ENCODE measurements around the gene CADPS. TPM values are rescaled to one million over a fixed set of nuclear protein-coding genes. Genes with fewer than 3 reads are reported as not detected.

The CADPS gene
- polyA plus RNA-seq, 2 of the 4 experiments (the other 2 are of a cell fraction) = not detected

DNA sequence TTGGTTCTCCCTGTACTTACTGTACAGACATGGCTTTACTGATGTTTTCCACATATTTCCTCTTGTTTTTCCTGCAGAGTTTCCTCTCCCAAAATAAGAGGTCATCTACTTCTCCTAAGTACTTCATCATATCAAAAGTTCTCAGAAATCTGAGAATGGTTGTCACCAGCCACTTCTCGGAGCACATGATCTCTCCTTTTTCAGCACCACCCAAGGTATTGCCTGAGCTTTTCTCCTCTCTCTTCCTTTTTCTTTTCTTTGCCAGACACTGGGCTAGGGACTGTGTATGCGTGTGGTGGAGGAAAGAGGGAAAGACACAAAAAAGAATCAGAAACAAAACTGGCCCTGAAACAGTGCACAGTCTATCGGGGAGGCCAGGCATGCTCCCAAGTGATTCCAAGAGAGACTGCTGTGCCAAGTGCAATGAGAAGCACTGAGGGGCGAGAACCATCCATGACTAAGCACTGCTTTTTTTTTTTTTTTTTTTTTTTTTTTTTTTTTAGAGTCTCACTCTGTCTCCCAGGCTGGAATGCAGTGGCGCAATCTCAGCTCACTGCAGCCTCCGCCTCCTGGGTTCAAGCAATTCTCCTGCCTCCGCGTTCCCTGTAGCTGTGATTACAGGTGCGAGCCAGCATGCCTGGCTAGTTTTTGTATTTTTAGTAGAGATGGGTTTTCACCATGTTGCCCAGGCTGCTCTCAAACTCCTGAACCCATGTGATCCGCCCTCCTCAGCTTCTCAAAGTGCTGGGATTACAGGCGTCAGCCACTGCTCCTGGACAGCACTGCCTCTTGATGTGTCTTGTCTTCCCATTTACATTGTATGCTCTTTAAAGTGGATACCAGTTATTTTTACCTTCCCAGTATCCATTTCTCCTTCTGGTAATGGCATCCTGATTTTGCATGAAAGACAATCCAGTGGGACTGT lies 307.9 kb downstream of the CADPS start (continued):
- no peak for TF ChIP-seq BHLHE40 (IDR thresholded peaks at IDR 0.05; ENCODE audit: low read depth, low read length)
- no peak for TF ChIP-seq ESRRA (IDR thresholded peaks at IDR 0.05; ENCODE audit: borderline replicate concordance, low read length)
- TF ChIP-seq POLR2AphosphoS2 (conservative IDR thresholded peaks at IDR 0.05; ENCODE audit: low read length) = no peak

DNA sequence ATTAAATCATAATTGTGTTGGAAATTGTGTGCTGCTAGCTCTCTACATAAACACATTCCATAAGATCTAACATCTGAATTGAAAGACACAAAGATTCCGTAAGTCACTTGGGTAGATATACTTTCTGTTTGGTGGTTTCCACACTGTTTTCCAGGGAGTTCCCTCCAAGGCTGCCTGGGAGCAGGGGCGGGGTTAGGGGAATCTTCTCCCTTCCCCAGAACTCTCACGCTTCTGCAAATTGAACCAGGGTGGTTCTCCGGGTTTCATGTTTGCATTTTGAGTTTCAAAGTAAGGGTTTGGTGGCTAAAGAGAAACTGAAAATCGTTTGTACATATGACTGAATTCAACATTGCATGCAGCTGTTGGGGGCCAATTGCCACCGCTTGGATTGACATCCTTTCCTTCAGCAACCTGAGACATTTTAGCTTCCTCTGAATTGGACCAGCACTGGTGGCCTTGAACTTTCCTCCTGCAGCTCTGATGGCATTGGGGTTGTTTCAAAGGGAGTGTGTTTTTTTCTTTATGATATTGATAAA lies 309.1 kb downstream of the CADPS start:
- ChIA-PET CTCF (no interaction called here), POLR2A (no interaction called here)
- no peaks in the 10 kb centered on the region for H3K4me1 ChIP-seq
- no peak overlapping the region for H3K4me3 ChIP-seq
- ATAC-seq = no peak
- no peaks in the 10 kb centered on the region for H3K9me3 ChIP-seq
- TF ChIP-seq GATA3 (IDR thresholded peaks at IDR 0.05; ENCODE audit: borderline replicate concordance) (no peak), EHF (CRISPR knock-in tag; IDR thresholded peaks at IDR 0.05) (no peak), HOXA7 (CRISPR knock-in tag; IDR thresholded peaks at IDR 0.05) (no peak), FOSB (CRISPR knock-in tag; IDR thresholded peaks at IDR 0.05) (no peak), ZSCAN20 (CRISPR knock-in tag; IDR thresholded peaks at IDR 0.05) (no peak), EHMT2 (IDR thresholded peaks at IDR 0.05; ENCODE audit: low read depth) (no peak), HDAC2 (IDR thresholded peaks at IDR 0.05) (no peak)
- TF ChIP-seq, protein P1, sequence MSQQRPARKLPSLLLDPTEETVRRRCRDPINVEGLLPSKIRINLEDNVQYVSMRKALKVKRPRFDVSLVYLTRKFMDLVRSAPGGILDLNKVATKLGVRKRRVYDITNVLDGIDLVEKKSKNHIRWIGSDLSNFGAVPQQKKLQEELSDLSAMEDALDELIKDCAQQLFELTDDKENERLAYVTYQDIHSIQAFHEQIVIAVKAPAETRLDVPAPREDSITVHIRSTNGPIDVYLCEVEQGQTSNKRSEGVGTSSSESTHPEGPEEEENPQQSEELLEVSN (IDR thresholded peaks at IDR 0.05; ENCODE audit: borderline replicate concordance, low read depth) = no peak
- no peak overlapping the region for H3K4me2 ChIP-seq
- WGBS (ENCODE audit: missing lambda C conversion rate) = 39% methylated on average over 5 of the region's 6 CpGs
- DNase-seq (ENCODE audit: low read depth in 1 of 2, low spot score in 1 of 2) = no peak
- no peak overlapping the region for H3K27ac ChIP-seq
- no peak for FAIRE-seq

DNA sequence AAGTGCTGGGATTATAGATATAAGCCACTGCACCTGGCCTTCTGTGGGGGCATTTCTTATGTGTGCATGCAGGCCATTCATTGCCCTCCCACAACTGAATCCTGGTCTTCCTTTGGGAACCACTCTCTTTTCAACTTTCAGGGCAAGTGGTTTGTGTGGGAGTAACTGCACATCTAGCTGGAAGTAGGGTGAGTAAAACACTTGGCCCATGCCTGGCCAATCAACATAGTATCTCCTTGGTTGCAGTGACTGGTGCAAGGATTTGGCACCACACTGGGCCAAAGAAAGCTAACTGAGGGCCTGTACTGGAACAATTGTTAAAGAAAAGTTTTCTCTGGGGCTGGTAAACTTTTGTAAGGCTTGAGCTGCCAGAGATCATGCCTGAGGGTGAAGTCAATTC lies 312.6 kb downstream of the CADPS start:
- DNase-seq (ENCODE audit: low read depth in 1 of 2, low spot score in 1 of 2) (no peak), FAIRE-seq (no peak), ATAC-seq (no peak)
- no peak overlapping the region for H3K4me3 ChIP-seq
- POLR2A ChIA-PET = no interaction called here
- H3K4me1 ChIP-seq = no peaks in the 10 kb centered on the region
- no peaks in the 10 kb centered on the region for H3K9me3 ChIP-seq
- CTCF ChIA-PET = no interaction called here
- TF ChIP-seq RAD21 (conservative IDR thresholded peaks at IDR 0.05 in 1 of 2, IDR thresholded peaks at IDR 0.05 in 1 of 2) (no peak), ZFP36 (IDR thresholded peaks at IDR 0.05; ENCODE audit: borderline replicate concordance, partially characterized antibody) (no peak), CEBPB (IDR thresholded peaks at IDR 0.05) (no peak)
- H3K27ac ChIP-seq = no peak overlapping the region
- H3K4me2 ChIP-seq = no peak overlapping the region

DNA sequence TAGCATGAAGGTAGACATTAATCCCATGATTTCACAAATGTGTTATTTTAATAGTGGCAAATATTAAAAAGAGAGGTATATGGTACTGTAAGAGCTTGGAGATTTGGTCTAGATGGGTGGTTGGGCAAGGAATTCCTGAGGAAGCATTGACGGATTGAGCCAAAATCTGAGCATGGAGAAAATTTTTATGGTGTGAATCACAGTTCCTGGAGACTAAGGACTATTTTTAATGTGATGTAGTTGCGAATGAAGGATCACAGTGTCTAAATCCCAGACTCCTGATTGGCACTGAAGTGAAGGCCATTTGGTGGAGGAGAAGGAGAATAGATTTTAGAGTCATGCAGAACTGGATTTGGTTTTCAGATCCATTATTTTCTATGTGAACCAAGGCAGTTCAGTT lies 313.2 kb downstream of the CADPS start:
- H3K4me1 ChIP-seq = no peaks in the 10 kb centered on the region
- no peak overlapping the region for H3K27ac ChIP-seq
- FAIRE-seq = no peak
- no peaks in the 10 kb centered on the region for H3K9me3 ChIP-seq
- ChIA-PET CTCF (no interaction called here), POLR2A (no interaction called here)
- ATAC-seq = no peak
- DNase-seq (ENCODE audit: low read depth in 1 of 2, low spot score in 1 of 2) = no peak
- H3K4me2 ChIP-seq = no peak overlapping the region
- TF ChIP-seq GATA3 (IDR thresholded peaks at IDR 0.05; ENCODE audit: borderline replicate concordance) (no peak), FOSL2 (IDR thresholded peaks at IDR 0.05) (no peak), FOSL2 (CRISPR knock-in tag; IDR thresholded peaks at IDR 0.05) (no peak), POLR2A (IDR thresholded peaks at IDR 0.05; ENCODE audit: low read length) (no peak), TFCP2L1 (CRISPR knock-in tag; IDR thresholded peaks at IDR 0.05) (no peak), CBX2 (IDR thresholded peaks at IDR 0.05; ENCODE audit: borderline replicate concordance, low read depth) (no peak)
- TF ChIP-seq, protein P2, sequence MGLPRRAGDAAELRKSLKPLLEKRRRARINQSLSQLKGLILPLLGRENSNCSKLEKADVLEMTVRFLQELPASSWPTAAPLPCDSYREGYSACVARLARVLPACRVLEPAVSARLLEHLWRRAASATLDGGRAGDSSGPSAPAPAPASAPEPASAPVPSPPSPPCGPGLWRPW (IDR thresholded peaks at IDR 0.05) = no peak
- no peak overlapping the region for H3K4me3 ChIP-seq
- 9% methylated on average over 2 of the region's 2 CpGs for WGBS (ENCODE audit: missing lambda C conversion rate)

All from A549 (cell line).